Testis (tissue), 2 donors: ENCODE data around the gene ZNF681.

Experiments
- POLR2A ChIP-seq: fragments of 450-650 bp; IDR thresholded peaks from one replicate; pipeline ENCODE4 v1.6.1; 2017; ENCODE audit warnings: antibody characterized with exemption, mild to moderate bottlenecking, moderate library complexity
- TF ChIP-seq, protein P1 (sequence below), 3 experiments: fragments of 450-650 bp in 2 of 3; fragments of 200-600 bp in 1 of 3; sonication (generic) in 1 of 3; IDR thresholded peaks; one replicate each; pipeline ENCODE4 v1.5.1; 2016 to 2019; ENCODE audit warnings: antibody characterized with exemption in 3 of 3, mild to moderate bottlenecking in 2 of 3, moderate library complexity in 1 of 3

GRCh38 chr19:23783636-23784035 is 24.9 kb upstream of the ZNF681 start:
- TF ChIP-seq, protein P1, sequence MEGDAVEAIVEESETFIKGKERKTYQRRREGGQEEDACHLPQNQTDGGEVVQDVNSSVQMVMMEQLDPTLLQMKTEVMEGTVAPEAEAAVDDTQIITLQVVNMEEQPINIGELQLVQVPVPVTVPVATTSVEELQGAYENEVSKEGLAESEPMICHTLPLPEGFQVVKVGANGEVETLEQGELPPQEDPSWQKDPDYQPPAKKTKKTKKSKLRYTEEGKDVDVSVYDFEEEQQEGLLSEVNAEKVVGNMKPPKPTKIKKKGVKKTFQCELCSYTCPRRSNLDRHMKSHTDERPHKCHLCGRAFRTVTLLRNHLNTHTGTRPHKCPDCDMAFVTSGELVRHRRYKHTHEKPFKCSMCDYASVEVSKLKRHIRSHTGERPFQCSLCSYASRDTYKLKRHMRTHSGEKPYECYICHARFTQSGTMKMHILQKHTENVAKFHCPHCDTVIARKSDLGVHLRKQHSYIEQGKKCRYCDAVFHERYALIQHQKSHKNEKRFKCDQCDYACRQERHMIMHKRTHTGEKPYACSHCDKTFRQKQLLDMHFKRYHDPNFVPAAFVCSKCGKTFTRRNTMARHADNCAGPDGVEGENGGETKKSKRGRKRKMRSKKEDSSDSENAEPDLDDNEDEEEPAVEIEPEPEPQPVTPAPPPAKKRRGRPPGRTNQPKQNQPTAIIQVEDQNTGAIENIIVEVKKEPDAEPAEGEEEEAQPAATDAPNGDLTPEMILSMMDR (IDR thresholded peaks at IDR 0.05): no peak
- no peak for TF ChIP-seq POLR2A
